Hematopoietic multipotent progenitor cell treated with erythropoietin and hydrocortisone succinate and interleukin-3 and kit ligand, for 6 days (in vitro differentiated cells): ENCODE measurements around the gene ANGPT4.
A peak's percentile ranks its signal among the peaks of the same experiment; 100 is the strongest.
"Not testable (repeated sequence)": the region's sequence is repeated elsewhere in the genome, so short reads cannot be mapped to it uniquely, and the experiment has no call there.

Source experiments
- DNase-seq: peaks from one replicate; pipeline ENCODE4 v3.0.0-alpha.2; 2015

The ANGPT4 gene

DNA sequence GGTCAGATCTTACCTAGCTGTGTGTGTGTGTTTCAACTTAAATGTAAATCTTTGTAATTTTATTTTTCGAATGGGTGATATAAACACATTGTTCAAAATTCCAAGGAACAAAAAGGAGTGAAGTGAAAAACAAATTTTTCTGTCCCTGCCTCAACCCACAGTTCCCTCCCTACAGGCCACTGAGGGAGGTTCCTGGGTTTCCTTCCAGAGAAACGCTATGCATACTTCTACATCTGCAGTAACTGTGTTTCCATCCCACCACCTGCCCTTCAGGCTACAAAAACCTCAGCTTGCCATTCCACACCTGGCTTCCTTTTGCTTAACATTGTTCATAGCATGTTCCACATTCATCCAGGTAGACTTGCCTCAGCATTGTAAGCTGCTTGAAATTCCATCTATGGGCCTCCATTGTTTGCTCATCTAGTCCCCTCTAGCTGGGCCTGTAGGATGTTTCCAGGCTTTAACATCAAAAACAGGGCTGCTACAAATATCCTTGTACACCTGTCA is 12.0 kb downstream of the ANGPT4 start:
- DNase-seq = no peak

GRCh38 chr20:897436-897835 is 18.7 kb downstream of the ANGPT4 start:
- not testable (repeated sequence) for DNase-seq

GRCh38 chr20:896501-897025 is 19.6 kb downstream of the ANGPT4 start:
- DNase-seq = no peak

GRCh38 chr20:892371-892770 is 23.8 kb downstream of the ANGPT4 start:
- not testable (repeated sequence) for DNase-seq

GRCh38 chr20:891706-892080 is 24.4 kb downstream of the ANGPT4 start:
- no peak for DNase-seq

- DNase-seq = no peak
Observed at GRCh38 chr20:891058-891705, 25.0 kb downstream of the ANGPT4 start.

GRCh38 chr20:890666-891057 is 25.5 kb downstream of the ANGPT4 start:
- no peak for DNase-seq

DNA sequence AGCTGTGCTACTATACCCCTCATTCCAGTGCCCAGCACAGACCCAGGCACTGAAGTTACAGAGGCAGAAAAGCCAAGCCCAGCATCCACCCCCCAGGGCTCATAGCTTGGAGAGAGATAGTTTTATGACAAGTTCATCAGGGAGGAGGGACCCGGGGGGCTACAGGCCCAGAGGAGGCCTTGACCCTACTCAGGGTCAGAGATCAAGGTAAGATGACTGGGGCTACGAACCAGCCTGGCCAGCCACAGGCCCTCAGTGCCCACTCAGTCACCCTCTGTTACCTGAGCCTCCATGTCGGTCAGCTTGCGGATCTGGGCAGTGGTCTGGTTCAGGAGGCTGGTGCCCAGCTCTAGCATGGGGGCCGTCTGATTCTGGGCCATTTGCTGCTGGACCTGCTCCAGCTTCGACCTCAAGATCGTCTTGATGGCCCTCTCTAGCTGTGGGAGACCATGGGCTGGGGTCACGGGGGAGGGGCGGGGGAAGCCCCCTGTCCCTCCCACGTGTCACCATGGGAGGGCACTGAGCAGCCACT is 26.1 kb downstream of the ANGPT4 start:
- DNase-seq = no peak

DNA sequence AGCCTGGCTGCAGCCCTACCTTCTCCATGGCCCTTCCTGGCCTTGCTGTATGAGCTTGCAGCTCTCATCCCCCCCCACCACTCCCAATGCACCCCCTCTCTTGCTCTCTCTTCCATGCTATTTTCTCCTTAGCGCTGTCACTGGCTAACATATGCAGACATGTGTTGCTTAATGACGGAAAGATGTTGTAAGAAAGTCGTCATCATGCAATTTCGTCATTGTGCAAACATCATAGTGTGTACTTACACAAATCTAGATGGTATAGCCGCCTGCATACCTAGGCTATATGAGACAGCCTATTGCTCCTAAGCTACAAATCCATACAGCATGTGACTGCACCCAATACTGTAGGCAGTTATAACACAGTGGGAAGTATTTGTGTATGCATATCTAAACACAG is 27.0 kb downstream of the ANGPT4 start:
- peak; percentile 24 for DNase-seq

DNA sequence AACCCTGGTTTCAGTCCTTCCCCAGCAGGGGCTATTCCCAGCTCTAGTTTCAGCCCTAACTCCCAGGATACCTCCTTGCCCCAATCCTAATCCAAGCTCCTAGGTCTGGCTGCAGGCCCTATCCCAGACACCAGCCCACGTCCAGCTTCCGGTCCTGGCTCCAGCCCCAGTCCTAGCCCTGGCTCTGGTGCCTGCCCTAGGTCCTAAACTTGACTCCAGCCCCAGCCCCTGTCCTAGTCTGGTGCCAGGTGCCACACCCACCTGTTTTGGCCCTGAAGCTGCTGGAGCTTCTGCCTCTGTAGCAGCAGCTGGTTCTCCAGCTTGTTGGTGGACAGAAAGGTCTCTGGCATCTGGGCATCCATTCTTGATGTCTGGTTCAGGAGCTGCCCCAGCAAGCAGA is 28.1 kb downstream of the ANGPT4 start:
- no peak for DNase-seq

DNA sequence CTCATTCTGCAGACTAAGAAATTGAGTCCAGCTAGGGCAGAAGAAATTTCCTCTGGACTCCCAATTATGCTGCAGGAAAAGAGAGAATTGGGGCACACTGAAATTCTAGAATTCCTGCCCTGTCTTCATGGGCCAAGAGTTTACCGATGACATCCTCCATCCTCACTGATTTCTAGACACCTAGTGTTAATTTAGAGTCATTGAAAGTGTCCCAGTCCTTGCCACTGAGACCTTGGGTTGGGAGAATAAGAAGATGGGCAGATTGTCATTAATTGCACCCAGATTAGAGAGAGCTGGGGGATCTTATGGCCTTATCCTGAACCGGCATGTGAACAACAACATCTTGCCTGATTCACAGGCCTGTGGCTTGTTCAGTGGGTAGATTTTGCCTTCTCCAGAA is 29.0 kb downstream of the ANGPT4 start:
- DNase-seq = no peak

DNA sequence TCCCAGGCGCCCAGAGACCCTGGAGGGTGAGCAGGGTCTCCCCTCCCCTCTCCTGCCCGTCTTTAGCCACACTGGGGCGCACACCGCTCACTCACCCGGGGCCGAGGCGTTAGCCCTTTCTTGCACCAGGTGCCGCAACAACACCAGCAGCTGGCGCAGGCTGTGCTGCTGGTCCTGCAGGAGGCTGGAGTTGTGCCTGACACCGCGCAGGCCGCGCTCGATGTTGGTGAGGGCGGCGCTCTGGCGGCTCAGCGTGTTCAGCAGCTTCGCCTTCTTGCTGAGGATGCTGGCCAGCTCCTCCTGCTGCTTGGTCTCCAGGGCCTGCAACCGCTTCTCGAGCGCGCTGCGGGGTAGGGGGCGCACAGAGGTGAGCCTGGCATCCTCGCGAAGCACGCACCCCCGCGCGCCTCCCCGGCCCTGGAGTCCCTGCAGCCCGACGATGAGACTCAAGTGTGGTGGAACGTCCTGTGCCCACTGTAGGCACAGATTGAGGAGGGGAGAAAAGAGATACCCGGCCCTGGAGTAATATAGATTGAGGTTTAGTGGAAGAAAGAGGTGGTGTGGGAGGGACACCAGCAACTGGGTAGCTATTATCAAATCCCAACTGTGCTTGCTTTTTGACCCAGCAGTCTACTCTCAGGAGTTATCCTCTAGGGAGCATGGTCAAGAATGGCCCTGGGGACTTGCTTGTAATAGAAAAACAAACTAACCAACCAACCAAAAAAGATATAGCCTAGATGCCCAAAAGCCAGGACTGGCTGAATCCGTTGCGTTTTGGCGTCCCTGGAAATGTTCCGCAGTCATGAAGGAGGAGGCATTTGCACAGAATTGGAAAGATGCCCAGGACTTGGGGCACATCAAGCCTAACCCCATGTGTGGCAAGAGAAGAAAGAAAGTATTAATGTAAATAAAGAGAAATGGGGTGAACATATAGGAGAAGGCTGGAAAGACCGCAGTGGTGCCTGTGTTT is 30.9 kb downstream of the ANGPT4 start:
- DNase-seq = peak; percentile 48

- no peak for DNase-seq
Observed at GRCh38 chr20:881783-882144, 34.4 kb downstream of the ANGPT4 start.

DNA sequence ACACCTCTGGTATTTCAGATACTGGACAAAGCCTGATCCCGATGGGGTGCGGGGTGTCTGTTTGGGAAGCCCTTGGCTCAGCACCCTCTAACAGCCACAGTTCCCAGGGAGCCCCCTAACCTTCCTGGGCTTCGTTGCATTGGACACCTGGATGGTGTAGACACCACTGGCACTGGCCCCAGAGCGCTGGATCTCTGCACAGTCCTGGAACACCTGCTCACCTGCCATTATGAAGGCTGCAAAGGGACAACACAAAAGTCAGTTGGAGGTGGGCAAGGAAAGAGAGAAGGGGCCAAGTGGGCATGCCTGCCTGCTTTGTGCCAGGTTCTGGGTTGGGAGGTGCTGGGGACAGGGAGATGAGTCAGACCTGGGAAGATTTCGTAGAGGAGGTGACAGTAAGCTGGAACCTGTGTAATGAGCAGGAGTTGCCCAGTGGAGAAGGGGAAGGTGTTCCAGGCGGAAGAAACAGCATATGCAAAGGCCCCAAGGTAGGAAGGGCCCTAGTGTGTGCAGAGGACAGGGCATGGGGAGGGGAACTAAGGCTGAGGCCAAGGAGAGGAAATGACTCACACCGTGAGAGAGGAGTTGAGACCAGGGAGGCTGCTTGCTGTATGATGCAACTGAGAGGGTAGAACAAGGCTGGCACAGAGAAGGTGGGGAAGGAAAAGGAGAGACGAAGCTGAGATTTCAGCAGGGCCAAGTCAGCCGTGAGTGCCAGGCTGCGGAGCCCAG is 34.9 kb downstream of the ANGPT4 start:
- DNase-seq = no peak

GRCh38 chr20:879626-880025 is 36.5 kb downstream of the ANGPT4 start:
- DNase-seq = no peak

DNA sequence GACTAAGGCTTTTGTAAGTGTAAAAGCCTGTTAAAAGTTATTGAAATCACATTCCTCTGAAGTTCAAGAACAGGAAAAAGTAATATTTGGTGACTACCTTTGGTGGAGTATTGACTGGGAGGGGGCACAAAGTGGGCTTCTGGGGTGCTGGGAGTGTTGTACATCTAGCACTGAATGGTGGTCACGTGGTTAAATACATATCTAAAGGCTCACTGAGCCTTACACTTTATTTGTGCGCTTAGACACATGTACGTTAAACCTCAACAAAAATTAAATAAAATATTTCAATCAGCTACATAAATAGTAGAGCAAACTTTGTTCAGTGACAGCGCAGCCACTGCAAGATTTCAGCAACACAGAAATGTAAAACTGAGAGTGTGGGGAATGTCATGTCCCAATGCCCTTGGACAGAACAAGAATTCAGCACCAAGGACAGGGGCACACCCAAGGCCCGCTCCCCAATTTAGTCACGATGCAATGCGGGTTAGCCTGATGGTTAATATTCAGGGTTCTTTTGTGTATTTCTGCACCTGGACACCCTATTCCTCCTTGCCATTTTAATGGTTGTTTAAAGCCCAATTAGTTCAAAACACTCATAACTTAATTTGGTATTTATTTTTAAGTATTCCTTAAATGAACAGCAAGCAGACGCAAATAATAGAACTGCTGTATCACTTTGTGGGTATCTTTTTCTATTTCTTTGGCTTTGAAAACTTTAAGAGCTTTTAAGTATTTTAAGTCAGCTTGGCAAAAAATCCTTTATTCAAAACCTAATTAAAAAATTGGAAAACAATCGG is 37.4 kb downstream of the ANGPT4 start:
- DNase-seq = peak; percentile 68

GRCh38 chr20:877814-878213 is 38.3 kb downstream of the ANGPT4 start:
- DNase-seq = no peak

DNA sequence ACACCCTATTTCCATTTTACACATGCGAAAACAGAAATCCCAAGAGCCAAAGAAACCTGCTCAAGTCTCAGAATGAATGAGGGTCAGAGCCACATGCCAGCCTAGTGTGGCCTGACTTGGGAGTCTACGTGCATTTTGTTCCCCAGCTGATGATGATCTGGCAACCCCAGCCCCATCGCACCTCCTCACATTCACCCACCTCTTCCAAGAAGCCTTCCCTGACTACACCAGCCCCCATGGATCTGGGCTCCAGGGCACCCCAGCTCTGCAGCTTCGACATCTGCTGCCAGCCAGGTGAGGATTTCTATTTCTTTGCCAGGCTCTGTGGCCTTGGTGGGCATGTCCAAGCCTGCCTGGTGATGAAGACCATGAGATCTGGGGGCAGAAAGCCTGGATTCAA is 41.0 kb downstream of the ANGPT4 start:
- DNase-seq = no peak

- DNase-seq = no peak
Observed at GRCh38 chr20:873875-874607, 42.1 kb downstream of the ANGPT4 start.

DNA sequence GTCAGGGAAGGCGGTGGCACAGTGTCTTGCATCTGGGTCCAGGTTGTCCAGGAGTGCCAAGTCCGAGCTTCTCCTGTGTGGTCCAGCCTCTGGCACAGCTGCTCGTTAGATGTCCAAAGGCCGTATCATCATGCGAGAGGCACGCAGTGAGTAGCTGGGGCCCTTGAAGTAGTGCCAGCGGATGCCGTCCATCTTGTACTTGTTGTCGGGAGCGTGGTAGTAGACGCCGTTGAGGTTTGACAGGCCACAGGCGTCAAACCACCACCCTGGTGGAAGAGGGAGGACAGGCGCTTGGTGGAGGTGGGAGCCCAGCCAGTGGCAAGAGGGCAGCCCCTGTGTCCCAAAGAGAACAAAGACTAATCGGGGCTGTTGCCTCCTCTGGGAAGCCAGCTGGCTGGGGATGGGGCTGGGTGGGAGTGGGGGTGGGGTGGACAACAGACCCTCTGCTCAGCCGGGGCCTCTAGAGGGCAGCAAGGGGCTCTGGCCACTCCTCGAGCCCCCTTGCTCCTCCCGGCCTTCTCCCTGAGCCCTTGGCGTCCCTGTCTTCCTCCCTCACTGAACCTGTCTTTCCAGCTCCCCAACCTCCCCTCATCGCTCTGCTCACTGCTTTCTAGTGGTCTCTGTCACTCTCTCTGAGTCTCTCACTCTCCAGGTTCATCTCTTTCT is 43.1 kb downstream of the ANGPT4 start:
- DNase-seq = no peak

DNA sequence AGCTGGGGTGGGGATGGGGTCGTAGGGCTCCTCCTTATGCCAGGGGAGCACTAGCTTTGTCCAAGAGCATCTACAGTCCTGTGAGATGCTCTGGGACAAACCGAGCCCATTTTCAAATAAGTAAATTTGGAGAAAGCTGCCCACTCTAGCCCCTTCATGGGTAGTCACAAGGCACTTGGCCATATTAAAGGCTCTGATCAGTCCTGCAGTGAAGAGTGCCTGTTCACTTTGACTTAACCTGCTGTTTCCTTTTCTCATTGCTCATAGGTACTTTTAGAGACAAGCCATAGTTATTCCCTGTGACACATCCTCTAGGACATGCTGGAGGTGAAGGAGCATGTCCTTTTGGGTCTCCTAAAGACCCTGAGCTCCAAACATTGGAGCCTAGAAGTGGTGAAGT is 44.2 kb downstream of the ANGPT4 start:
- DNase-seq = no peak
